ENCODE measurements around the gene CD3G. TPM values are rescaled to one million over a fixed set of nuclear protein-coding genes. Genes with fewer than 3 reads are reported as not detected.

Gene CD3G
- total RNA-seq, 1 donor from 2014 or later: 1.9 TPM

DNA sequence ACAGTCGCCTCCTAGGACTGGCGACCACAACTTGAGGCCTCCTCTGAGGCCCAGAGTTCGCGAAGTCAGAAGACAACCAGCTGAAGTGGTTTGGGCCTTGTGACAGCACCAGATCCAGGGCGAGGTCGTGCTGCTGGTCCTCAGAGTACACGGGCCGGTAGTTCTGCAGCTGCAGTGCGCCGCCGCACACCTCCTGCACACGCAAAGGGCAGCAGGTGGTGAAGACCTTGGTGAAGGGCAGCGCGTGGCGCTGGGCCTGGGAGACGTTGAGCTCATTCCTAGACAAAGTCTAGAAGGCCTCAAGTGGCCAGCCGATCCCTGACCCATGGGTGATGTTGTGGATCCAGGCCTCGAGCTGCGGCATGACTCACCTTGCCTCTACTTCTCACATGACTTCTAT is 21.4 kb upstream of the CD3G start:
- no peak for DNase-seq (ENCODE audit: low spot score)

DNA sequence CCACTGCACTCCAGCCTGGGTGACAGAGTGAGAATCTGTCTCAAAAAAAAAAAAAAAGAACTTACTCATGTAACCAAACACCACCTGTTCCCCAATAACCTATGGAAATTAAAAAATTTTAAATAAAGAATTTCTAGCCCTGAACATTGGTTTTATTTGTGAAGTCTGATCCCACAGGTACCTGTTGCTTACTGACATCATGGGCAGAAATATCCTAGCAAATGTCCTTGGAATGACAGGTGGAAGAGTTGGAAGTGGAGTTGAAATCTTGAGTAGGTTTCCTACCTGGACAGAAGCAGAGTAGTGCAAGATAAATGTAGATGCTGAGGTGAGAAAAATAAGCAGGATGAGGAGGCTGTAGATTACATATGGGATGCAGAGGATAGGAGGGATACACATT is 18.9 kb upstream of the CD3G start:
- DNase-seq (ENCODE audit: low spot score): no peak

DNA sequence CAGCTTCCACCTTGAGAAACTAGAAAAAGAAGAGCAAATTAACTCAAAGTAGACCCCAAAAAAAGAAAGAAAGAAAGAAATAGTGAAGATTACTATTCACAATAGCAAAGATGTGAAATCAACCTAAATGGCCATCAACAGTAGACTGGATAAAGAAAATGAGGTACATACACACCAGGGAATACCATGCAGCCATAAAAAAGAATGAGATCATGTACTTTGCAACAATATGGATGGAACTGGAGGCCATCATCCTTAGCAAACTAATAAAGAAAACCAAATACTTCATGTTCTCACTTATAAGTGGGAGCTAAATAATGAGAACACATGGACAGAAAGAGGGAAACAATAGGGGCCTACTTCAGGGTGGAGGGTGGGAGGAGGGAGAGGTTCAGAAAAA is 15.4 kb upstream of the CD3G start:
- no peak for DNase-seq (ENCODE audit: low spot score)

DNA sequence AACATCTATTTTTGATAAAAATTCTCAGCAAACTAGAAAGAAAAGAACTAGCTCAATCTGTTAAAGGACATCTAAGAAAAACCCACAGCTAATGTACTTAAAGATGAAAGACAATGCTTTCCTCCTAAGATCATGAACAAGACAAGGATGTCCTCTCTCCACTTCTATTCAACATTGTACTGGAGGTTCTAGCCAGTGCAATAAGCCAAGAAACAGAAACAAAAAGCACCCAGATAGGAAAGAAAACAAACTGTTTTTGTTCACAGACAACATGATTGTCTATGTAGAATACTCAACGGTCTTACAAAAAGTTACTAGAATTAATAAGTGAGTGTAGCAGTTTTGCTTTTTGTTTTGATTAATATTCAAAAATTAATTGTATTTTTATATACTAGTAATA is 9.4 kb upstream of the CD3G start:
- DNase-seq (ENCODE audit: low spot score): no peak

DNA sequence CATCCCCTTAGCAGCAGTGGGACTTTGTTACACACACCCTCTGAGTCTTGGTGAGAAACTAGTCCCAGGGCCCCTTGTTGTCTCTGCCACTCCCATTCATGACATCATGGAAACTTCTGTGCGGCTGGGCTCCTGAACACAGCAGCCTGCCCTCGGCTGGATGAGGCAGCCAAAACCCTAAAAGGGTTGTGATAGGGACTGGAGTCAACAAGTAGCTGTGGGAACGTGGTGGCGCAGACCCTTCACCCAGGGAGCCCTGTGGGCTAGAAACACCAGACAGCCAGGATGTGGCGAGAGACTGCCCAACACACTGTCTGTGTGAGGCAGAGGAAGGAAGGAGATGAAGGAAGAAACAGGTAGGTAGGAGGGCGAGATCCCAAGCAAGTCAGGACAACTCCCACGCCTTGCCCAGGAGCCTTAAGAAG is 5.5 kb upstream of the CD3G start:
- no peak for DNase-seq (ENCODE audit: low spot score)

DNA sequence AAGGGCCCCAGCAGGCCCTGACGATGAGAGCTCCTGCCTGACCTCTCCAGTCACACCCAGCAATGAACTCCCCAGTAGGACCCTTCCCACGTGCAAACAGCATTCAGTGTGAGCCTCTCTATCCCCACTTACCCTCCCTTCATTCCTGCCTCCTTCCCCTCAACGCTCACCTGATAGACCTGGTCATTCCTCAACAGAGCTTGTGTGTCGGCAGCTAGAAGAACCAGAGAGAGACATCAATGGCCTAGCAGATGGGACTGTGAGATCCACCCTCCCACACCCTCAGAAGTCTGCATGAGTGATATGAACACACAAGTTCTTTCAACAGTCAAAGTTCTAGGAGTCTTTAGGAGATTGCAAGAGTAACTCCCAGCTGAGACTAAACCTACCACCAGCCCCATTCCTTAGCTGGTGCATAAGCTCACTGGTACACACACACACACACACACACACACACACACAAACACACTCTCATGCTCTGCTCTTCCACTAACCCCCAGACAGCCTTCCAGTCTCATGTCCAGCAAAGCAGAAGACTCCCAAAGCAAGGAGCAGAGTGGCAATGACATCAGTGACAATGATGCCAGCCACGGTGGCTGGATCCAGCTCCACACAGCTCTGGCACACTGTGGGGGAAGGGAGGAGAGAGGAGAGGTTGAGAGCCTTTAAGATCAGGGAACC is 4.7 kb upstream of the CD3G start:
- DNase-seq (ENCODE audit: low spot score): no peak

DNA sequence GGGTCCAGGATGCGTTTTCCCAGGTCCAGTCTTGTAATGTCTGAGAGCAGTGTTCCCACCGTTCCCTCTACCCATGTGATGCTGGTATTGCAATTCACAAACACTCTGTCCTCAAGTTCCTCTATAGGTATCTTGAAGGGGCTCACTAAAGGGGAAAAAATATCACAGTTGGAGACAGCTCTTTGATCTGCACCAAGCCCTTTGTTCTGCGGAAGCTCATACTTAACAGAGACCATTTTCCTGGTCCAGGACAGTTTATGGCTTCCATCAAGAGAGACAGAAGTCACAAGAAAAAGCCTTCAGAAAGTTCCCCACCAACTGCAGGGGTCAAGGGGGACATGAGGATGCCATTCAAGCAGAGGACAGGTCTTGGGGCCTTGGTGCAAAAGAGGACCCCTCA is 3.7 kb upstream of the CD3G start:
- DNase-seq (ENCODE audit: low spot score): no peak

DNA sequence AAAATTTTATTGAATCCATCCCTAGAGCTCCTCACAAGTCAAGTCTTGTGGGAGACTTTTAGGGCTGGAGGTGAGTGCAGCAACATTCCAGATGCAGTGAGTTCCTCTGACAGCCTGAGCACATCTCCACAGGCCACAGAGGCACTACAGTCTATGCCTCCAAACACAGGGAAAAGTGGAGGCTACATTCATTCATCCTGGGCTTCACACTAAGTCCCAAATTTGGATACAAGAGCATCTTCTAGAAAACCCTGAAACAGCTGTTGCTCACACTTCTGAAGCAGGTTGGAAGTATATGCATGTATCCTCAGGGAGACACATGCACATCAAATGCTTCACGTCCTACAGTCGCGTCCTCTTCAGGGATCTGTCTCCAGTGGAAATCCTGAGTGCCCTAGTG is 2.9 kb upstream of the CD3G start:
- no peak for DNase-seq (ENCODE audit: low spot score)

DNA sequence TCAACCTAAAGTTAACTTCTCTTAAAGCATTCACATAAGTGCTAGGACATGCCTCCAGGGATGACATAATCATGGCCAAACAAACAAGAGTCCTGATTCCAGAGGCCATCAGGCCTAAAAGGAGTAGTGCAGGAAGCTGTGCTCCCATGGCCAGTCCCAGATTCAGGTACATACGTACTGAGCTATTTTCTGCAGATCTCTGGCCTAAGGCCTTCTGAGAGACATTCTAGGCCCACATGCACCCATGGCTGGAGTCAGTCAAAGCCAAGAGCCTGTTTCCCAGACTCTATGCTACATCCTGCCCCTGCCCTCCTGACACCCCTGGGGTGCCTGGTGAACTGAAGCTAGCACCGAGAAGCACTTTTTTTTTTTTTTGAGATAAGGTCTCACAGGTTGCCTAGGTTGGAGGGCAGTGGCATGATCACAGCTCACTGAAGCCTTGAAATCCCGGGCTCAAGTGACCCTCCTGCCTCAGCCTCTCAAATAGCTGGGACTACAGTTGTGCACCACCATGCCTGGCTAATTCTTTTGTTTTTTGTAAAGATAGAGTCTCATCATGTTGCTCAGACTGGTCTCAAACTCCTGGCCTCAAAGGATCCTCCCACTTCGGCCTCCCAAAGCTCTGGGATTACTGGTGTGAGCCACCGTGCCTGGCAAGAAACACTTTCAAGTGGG is 2.2 kb upstream of the CD3G start:
- no peak for DNase-seq (ENCODE audit: low spot score)

DNA sequence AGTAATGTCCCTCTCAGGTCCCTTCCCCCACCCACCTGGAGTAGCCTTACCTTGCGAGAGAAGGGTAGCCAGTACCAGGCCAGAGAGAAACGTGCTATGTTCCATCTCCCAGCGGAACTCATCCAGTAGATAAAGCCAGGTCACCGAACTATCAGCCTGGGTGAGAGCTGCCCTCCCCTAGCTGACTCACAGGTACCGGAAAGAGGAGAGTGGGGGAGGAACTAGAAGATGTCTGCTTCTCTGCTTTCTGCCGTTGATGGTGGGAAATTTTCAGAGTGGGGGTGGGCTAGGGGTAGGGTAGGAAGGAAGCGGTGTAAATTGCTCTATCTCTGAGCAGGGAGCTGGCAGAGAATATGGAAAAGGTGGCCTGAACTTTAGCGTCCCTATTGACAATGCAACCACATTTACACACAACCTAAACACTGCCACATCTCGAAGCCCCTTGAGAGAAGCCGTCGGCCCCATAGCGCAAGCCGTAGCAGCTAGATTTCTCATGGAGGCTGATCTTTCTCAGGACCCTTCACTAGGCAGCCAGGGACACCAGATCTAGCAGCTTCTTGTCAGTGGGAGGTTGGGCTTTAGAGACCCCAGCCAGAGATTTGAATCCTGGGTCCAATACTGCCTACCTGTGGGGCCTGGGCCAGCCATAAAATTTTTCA is 1.5 kb upstream of the CD3G start, which contains the start of gene CD3D:
TSS of gene CD3D (minus strand) at position 203 of the 659 bp plus-strand sequence. CDS start at position 105, 98 bp downstream.
- DNase-seq (ENCODE audit: low spot score): no peak

DNA sequence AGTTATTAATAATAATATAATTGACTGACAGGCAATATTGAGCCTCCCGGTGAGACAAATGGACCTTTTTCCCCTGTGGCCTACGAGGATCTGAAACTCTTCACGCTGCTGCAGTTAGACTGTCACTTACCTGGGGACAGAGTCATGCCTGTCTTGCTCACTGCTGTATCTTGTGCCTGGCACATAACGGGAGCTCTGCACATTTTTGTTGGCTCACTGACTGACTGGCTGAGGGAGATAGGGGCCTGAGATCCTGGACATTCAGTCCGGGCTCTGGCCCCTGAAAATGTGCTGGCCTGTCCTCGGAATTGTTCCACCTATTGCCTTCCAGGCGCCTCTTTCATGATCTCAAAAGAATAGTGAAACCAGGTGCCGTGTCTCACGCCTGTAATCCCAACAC is 896 bp upstream of the CD3G start:
- DNase-seq (ENCODE audit: low spot score): no peak

DNA sequence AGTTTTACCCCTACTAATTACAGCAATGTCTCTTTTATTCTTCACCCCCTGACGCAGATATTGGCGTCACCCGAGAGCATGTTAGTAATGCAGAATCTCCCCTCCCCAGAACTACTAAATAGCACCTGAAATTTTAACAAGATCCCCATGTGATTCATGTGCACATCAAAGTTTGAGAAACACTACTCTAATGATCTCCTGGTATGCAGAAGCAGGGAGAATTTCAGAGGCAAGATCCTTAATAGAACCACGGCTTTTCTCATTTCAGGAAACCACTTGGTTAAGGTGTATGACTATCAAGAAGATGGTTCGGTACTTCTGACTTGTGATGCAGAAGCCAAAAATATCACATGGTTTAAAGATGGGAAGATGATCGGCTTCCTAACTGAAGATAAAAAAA is 5.3 kb downstream of the CD3G start:
- no peak for DNase-seq (ENCODE audit: low spot score)

DNA sequence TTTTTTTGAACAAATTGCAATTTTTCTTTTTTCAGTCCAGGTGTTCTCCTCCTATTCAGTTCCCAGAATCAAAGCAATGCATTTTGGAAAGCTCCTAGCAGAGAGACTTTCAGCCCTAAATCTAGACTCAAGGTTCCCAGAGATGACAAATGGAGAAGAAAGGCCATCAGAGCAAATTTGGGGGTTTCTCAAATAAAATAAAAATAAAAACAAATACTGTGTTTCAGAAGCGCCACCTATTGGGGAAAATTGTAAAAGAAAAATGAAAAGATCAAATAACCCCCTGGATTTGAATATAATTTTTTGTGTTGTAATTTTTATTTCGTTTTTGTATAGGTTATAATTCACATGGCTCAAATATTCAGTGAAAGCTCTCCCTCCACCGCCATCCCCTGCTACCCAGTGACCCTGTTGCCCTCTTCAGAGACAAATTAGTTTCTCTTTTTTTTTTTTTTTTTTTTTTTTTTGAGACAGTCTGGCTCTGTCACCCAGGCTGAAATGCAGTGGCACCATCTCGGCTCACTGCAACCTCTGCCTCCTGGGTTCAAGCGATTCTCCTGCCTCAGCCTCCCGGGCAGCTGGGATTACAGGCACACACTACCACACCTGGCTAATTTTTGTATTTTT is 9.1 kb downstream of the CD3G start:
- DNase-seq (ENCODE audit: low spot score): peak; percentile 32

DNA sequence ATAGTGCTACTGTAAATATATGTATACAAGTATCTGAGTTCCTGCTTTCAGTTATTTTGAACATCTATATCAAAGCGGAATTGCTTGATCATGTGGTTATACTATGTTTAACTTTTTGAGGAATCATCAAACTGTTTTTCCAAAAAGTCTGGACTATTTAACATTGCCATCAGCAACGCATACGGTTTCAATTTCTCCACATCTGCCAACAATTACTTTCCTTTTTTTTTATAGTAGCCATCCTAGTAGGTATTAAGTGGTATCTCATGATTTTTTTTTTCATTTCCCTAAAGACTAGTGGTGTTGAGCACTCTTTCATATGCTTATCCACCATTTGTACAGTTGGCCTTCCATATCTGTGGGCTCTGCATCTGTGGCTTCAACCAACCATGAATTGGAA is 13.9 kb downstream of the CD3G start:
- no peak for DNase-seq (ENCODE audit: low spot score)

DNA sequence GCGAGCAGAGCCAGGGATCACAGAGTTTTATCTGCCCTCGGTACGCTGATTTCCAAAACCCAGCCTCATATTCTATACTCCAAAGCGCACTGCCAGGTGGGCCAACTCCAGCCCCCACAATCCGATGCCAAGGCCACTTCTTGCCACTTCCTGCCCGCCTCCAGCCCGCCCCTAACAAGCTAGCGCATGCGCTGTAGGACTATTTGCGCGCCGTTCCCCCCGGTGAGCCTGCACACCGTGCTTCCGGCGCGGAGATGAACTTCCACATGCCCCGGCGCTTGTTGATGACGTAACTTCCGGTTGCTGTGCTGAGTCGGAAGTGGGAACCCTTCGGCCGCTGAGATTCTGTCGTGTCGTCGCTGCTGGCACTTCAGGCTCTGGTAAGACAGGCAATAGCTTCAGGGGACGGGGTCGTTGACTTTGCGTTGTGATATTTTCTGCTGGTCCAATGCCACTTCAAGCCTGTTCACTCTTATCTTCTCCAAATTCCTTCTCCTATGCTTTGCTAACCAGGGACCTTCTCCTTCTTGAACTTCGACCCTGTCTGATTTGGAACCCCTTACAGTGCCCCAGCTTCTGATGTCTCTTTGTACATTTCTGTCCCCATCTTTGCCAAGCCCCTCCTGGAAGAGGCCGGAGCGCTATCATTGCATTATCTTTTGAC is 15.3 kb downstream of the CD3G start, which contains the start of gene UBE4A:
TSS of gene UBE4A (plus strand) at position 306 of the 664 bp plus-strand sequence. CDS start 5,481 bp downstream, outside the sequence.
- peak; percentile 95 for DNase-seq (ENCODE audit: low spot score)

DNA sequence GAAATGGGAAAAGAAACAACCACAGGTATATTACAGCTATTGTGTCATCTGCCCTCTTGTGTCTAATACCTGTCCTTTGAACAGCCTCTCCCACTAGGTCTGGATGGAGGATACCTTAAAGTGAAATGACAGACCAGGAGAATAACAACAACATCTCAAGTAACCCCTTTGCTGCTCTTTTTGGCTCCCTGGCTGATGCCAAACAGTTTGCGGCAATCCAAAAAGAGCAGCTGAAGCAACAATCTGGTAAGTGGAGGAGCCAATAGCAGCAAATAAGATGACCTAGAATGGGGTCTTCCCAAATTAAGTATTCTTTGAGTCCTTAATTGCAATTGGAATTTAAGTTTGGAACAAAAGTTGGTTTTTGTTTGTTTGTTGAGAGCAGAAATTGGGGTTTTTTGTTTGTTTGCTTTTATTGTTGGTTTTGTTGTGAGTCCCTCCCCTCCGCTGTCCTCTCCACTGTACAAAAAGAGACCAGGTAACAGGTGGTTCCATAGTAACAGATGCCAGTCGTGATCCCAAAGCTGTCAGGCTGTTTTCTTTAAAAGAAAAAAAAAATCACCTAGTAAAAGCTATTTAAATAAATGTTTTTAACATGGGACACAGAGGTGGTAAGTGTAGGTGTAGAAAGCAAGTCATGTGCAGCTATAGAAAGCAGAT is 20.9 kb downstream of the CD3G start:
- no peak for DNase-seq (ENCODE audit: low spot score)

DNA sequence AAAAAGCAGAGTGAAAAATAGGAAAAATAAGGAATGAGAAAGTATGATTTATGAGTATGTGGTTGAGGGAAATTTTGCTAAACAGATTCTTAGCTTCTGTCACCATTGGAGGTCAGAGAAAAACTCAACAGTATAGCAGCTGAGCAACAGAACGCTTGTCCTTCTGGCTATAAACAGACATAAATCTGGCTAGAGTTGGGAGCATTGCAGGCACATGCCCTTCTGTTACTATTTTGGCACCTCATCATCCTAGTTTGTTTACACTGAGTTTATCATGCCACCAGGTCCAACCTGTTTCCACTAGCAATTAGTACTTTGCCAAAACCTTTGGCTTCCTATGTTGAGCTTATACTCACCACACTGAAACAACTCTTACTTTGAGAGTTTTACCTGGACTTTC is 22.1 kb downstream of the CD3G start:
- no peak for DNase-seq (ENCODE audit: low spot score)

DNA sequence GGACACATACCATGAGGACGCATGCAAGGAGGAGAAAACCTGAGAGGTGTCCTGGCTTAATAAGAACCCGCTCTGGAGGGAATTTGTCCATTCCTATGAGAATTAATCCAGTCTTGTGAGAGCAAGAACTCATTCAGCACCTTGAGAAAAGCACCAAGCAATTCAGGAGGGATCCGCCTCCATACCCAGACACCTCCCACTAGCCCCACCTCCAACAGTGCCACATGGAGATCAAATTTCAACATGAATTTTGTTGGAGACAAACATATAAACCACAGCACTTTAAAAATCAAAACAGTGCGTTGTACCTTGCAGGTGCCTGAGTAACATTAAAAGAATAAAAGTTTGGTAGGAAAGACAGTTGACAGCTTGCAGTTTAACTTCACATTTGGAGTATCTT is 26.6 kb downstream of the CD3G start:
- no peak for DNase-seq (ENCODE audit: low spot score)

DNA sequence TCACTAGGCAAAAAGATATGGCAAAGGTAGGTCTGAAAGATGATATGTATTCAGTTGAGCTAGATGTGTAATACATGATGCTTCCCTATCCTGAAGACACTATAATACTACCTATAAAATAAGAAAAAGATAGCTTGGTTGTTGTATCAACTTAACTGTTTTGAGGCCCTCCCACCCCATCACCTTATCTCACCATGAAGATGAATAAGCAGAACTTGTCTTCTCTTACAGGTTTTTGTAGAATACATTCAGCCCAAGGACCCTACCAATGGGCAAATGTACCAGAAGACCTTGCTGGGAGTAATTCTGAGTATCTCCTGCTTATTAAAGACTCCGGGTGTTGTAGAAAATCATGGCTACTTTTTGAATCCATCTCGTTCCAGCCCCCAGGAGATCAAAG is 29.1 kb downstream of the CD3G start:
- DNase-seq (ENCODE audit: low spot score): no peak

DNA sequence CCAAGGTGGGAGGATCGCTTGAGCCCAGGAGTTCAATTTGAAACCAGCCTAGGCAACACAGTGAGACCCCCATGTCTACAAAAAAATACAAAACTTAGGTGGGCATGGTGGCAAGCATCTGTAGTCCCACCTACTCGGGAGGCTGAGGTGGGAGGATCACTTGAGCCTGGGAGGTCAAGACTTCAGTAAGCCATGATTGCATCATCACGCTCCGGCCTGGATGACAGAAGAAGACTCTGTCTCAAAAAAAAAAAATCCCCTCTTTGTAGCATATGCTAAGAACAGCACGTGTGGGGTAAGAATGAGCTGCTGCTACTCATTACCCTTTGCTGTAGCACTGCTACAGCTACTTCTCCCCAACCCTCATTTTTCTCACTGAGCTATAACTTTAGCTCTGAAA is 29.7 kb downstream of the CD3G start:
- DNase-seq (ENCODE audit: low spot score): no peak

DNA sequence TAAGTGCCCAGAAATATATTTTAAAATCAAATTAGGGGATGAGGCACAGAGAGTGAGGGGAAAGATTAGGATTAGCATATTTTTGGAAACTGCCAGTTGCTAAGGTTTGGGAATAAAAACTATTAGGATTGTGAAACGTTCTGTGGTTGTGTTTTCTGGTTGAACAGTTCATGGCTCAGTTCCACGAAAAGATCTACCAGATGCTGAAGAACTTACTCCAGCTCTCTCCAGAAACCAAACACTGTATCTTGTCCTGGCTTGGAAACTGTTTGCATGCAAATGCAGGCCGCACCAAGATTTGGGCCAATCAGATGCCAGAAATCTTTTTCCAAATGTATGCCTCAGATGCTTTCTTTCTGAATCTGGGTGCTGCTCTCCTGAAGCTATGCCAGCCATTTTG is 30.6 kb downstream of the CD3G start:
- no peak for DNase-seq (ENCODE audit: low spot score)
